Gastroesophageal sphincter (tissue), 3 donors: ENCODE measurements around the gene MSH3.

Experiments used
- CTCF ChIP-seq, 4 experiments: fragments of 200-600 bp in 2 of 4; fragments of 450-650 bp in 2 of 4; sonication (generic) in 1 of 4; IDR thresholded peaks; one replicate each; pipeline ENCODE4 v1.5.1; 2017 to 2019; ENCODE audit warnings: antibody characterized with exemption in 4 of 4, mild to moderate bottlenecking in 2 of 4, moderate library complexity in 2 of 4
- POLR2AphosphoS5 ChIP-seq: sonication (generic); formaldehyde crosslinking; IDR thresholded peaks from one replicate; pipeline ENCODE4 v1.6.1; 2017; ENCODE audit warnings: antibody characterized with exemption

- TF ChIP-seq CTCF (IDR thresholded peaks at IDR 0.05): no peak
- TF ChIP-seq POLR2AphosphoS5: no peak
These were observed 65.7 kb downstream of the MSH3 start for GRCh38 chr5:80720181-80720580.
